Astrocyte (in vitro differentiated cells and primary cell): Measurements from ENCODE around the gene PANX3. TPM values are rescaled to one million over a fixed set of nuclear protein-coding genes. Genes with fewer than 3 reads are reported as not detected.

Source experiments
- DNase-seq: peaks from one replicate; pipeline ENCODE4 v3.0.0-alpha.2; 2010; ENCODE audit warnings: low read depth
- FAIRE-seq: peaks from 2 replicates; lab custom pipeline; 2011; peaks lifted over from hg19 to GRCh38; lab: Jason Lieb, UNC
- H2AFZ ChIP-seq: 2 replicates; pipeline ENCODE4 v1.6.0; 2012; ENCODE audit warnings: low read depth, low read length, inconsistent platforms
- H3K27ac ChIP-seq: 2 replicates; pipeline ENCODE4 v1.5.1; 2011; ENCODE audit warnings: low read depth, low read length, inconsistent platforms
- H3K27me3 ChIP-seq: 2 replicates; pipeline ENCODE4 v1.6.0; 2011; ENCODE audit warnings: low read length, inconsistent platforms; ENCODE audit not compliant: insufficient read depth
- H3K36me3 ChIP-seq: 2 replicates; pipeline ENCODE4 v1.5.1; 2011; ENCODE audit warnings: low read length, inconsistent platforms; ENCODE audit not compliant: insufficient read depth
- H3K4me1 ChIP-seq: 2 replicates; pipeline ENCODE4 v1.5.1; 2011; ENCODE audit warnings: low read length, inconsistent platforms; ENCODE audit not compliant: insufficient read depth
- H3K4me2 ChIP-seq: 2 replicates; pipeline ENCODE4 v1.6.0; 2012; ENCODE audit warnings: low read length, inconsistent platforms
- H3K4me3 ChIP-seq: 2 replicates; pipeline ENCODE4 v1.5.1; 2011; ENCODE audit warnings: low read depth, mild to moderate bottlenecking, low read length, inconsistent platforms; ENCODE audit not compliant: insufficient read depth
- H3K79me2 ChIP-seq: 2 replicates; pipeline ENCODE4 v1.6.0; 2012; ENCODE audit warnings: mild to moderate bottlenecking, low read length, inconsistent platforms; ENCODE audit not compliant: insufficient read depth
- H3K9ac ChIP-seq: 2 replicates; pipeline ENCODE4 v1.6.0; 2012; ENCODE audit warnings: mild to moderate bottlenecking, low read length, inconsistent platforms
- H3K9me3 ChIP-seq: 2 replicates; pipeline ENCODE4 v1.5.1; 2012; ENCODE audit warnings: low read depth, mild to moderate bottlenecking, low read length, inconsistent platforms; ENCODE audit not compliant: insufficient read depth
- H4K20me1 ChIP-seq: 2 replicates; pipeline ENCODE4 v1.6.0; 2012; ENCODE audit warnings: low read length, inconsistent platforms; ENCODE audit not compliant: insufficient read depth
- H3K27ac Mint-ChIP-seq: one replicate; pipeline ENCODE4 v1.8.0; 2021; ENCODE audit warnings: mild to moderate bottlenecking, mixed read lengths; ENCODE audit not compliant: unreplicated experiment
- H3K27me3 Mint-ChIP-seq: one replicate; pipeline ENCODE4 v1.8.0; 2021; ENCODE audit warnings: low read depth, mixed read lengths; ENCODE audit not compliant: unreplicated experiment
- H3K36me3 Mint-ChIP-seq: one replicate; pipeline ENCODE4 v1.8.0; 2021; ENCODE audit warnings: low read depth, mixed read lengths; ENCODE audit not compliant: unreplicated experiment
- H3K4me1 Mint-ChIP-seq: one replicate; pipeline ENCODE4 v1.8.0; 2021; ENCODE audit warnings: low read depth, mixed read lengths; ENCODE audit not compliant: unreplicated experiment
- H3K4me3 Mint-ChIP-seq: one replicate; pipeline ENCODE4 v1.8.0; 2021; ENCODE audit warnings: mild to moderate bottlenecking, moderate library complexity, mixed read lengths; ENCODE audit not compliant: unreplicated experiment
- H3K9me3 Mint-ChIP-seq: one replicate; pipeline ENCODE4 v1.8.0; 2021; ENCODE audit warnings: mild to moderate bottlenecking, mixed read lengths; ENCODE audit not compliant: unreplicated experiment
- CTCF ChIP-seq: IDR thresholded peaks from 2 replicates; pipeline ENCODE4 v1.5.1; 2011; ENCODE audit warnings: low read depth, mild to moderate bottlenecking, inconsistent platforms, low read length, moderate library complexity; ENCODE audit not compliant: insufficient read depth
- EZH2 ChIP-seq: IDR thresholded peaks from 2 replicates; pipeline ENCODE4 v1.6.1; 2012; ENCODE audit warnings: mild to moderate bottlenecking, low read length, inconsistent platforms; ENCODE audit not compliant: insufficient read depth
- total RNA-seq: library from RNA; stranded (reverse); gene quantifications from 2 replicates; pipeline ENCODE4 v1.2.1, GENCODE V29; 2021

The PANX3 gene
- total RNA-seq, 1 donor from 2014 or later, result not detected

GRCh38 chr11:124658986-124659385 lies 47.8 kb downstream of the PANX3 start:
- H3K79me2 ChIP-seq, result no peaks in the 10 kb centered on the region
- peaks cover 6% of the 10 kb centered on the region for H3K27me3 Mint-ChIP-seq
- DNase-seq, result no peak
- H3K27me3 ChIP-seq, result no peaks in the 10 kb centered on the region
- no peaks in the 10 kb centered on the region for H3K9me3 Mint-ChIP-seq
- H3K4me3 ChIP-seq, result no peak overlapping the region
- peaks cover 4% of the 10 kb centered on the region for H3K36me3 Mint-ChIP-seq
- no peak overlapping the region for H3K4me3 Mint-ChIP-seq
- no peak for TF ChIP-seq CTCF
- no peak for TF ChIP-seq EZH2
- H3K36me3 ChIP-seq, result no peaks in the 10 kb centered on the region
- H3K4me1 Mint-ChIP-seq, result peaks cover 10% of the 10 kb centered on the region
- H3K9ac ChIP-seq, result no peak overlapping the region
- no peaks in the 10 kb centered on the region for H3K9me3 ChIP-seq
- no peak overlapping the region for H2AFZ ChIP-seq
- H3K27ac ChIP-seq, result no peak overlapping the region
- H3K4me1 ChIP-seq, result peaks cover 11% of the 10 kb centered on the region
- FAIRE-seq, result no peak
- H4K20me1 ChIP-seq, result no peaks in the 10 kb centered on the region
- no peak overlapping the region for H3K4me2 ChIP-seq
- no peak overlapping the region for H3K27ac Mint-ChIP-seq

GRCh38 chr11:124661553-124661952 lies 50.3 kb downstream of the PANX3 start:
- Histone ChIP-seq H3K9me3 (no peaks in the 10 kb centered on the region), H3K4me2 (no peak overlapping the region), H2AFZ (no peak overlapping the region), H3K27me3 (no peaks in the 10 kb centered on the region), H4K20me1 (no peaks in the 10 kb centered on the region), H3K27ac (no peak overlapping the region), H3K79me2 (no peaks in the 10 kb centered on the region), H3K36me3 (no peaks in the 10 kb centered on the region), H3K4me3 (no peak overlapping the region), H3K9ac (no peak overlapping the region), H3K4me1 (peaks cover 10% of the 10 kb centered on the region)
- FAIRE-seq, result no peak
- peaks cover 7% of the 10 kb centered on the region for H3K27me3 Mint-ChIP-seq
- no peak overlapping the region for H3K27ac Mint-ChIP-seq
- DNase-seq, result no peak
- TF ChIP-seq CTCF, result no peak
- no peak for TF ChIP-seq EZH2
- peaks cover 4% of the 10 kb centered on the region for H3K36me3 Mint-ChIP-seq
- peaks cover 10% of the 10 kb centered on the region for H3K4me1 Mint-ChIP-seq
- H3K9me3 Mint-ChIP-seq, result no peaks in the 10 kb centered on the region
- no peak overlapping the region for H3K4me3 Mint-ChIP-seq

- Histone ChIP-seq H3K36me3 (no peaks in the 10 kb centered on the region), H3K4me2 (no peak overlapping the region), H3K4me3 (no peak overlapping the region), H2AFZ (no peak overlapping the region), H3K27me3 (no peaks in the 10 kb centered on the region), H3K9ac (no peak overlapping the region), H4K20me1 (no peaks in the 10 kb centered on the region), H3K27ac (no peak overlapping the region), H3K9me3 (no peaks in the 10 kb centered on the region), H3K4me1 (peaks cover 5% of the 10 kb centered on the region), H3K79me2 (no peaks in the 10 kb centered on the region)
- peaks cover 4% of the 10 kb centered on the region for H3K36me3 Mint-ChIP-seq
- no peaks in the 10 kb centered on the region for H3K9me3 Mint-ChIP-seq
- TF ChIP-seq EZH2 (no peak), CTCF (no peak)
- H3K27ac Mint-ChIP-seq, result no peak overlapping the region
- H3K27me3 Mint-ChIP-seq, result peaks cover 11% of the 10 kb centered on the region
- no peak overlapping the region for H3K4me3 Mint-ChIP-seq
- H3K4me1 Mint-ChIP-seq, result peaks cover 7% of the 10 kb centered on the region
- DNase-seq, result no peak
- no peak for FAIRE-seq
Observed at GRCh38 chr11:124662106-124662505, 50.9 kb downstream of the PANX3 start.
